Testis (tissue), 2 donors: ENCODE measurements around the gene DMD.

Experiments used
- POLR2A ChIP-seq: fragments of 450-650 bp; IDR thresholded peaks from one replicate; pipeline ENCODE4 v1.6.1; 2017; ENCODE audit warnings: antibody characterized with exemption, mild to moderate bottlenecking, moderate library complexity
- TF ChIP-seq, protein P1 (sequence below), 3 experiments: fragments of 450-650 bp in 2 of 3; fragments of 200-600 bp in 1 of 3; sonication (generic) in 1 of 3; IDR thresholded peaks; one replicate each; pipeline ENCODE4 v1.5.1; 2016 to 2019; ENCODE audit warnings: antibody characterized with exemption in 3 of 3, mild to moderate bottlenecking in 2 of 3, moderate library complexity in 1 of 3

DNA sequence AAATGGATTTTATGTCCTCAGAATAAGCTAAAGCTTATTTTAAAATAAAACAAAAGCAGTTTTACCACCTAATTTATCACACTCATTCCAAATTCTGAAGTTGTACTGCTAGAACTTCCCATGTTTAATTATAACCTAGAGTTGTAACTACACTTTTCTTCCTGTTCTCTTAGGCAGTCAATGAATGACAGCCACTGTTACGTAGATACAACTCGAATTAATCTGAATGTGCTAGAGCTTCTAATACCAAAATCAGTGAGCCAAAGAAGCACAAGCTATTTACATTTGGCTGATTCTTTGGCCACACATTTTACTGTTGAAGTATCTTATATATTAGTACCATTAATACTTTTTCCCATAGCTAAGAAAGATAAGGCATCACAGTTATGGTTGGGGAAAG, 2040.6 kb downstream of the DMD start:
- TF ChIP-seq, protein P1, sequence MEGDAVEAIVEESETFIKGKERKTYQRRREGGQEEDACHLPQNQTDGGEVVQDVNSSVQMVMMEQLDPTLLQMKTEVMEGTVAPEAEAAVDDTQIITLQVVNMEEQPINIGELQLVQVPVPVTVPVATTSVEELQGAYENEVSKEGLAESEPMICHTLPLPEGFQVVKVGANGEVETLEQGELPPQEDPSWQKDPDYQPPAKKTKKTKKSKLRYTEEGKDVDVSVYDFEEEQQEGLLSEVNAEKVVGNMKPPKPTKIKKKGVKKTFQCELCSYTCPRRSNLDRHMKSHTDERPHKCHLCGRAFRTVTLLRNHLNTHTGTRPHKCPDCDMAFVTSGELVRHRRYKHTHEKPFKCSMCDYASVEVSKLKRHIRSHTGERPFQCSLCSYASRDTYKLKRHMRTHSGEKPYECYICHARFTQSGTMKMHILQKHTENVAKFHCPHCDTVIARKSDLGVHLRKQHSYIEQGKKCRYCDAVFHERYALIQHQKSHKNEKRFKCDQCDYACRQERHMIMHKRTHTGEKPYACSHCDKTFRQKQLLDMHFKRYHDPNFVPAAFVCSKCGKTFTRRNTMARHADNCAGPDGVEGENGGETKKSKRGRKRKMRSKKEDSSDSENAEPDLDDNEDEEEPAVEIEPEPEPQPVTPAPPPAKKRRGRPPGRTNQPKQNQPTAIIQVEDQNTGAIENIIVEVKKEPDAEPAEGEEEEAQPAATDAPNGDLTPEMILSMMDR (IDR thresholded peaks at IDR 0.05) = no peak
- no peak for TF ChIP-seq POLR2A
